Muscle of arm (tissue), 12 donors: ENCODE results near the gene FASN. TPM values are rescaled to one million over a fixed set of nuclear protein-coding genes. Genes with fewer than 3 reads are reported as not detected.
A peak's percentile ranks its signal among the peaks of the same experiment; 100 is the strongest.

Experiments
- DNase-seq: peaks from one replicate; pipeline ENCODE4 v3.0.0-alpha.2; 2013
- polyA plus RNA-seq, 12 donors: library from polyadenylated mRNA; unstranded; fragments of 120-200 nt; gene quantifications; one replicate each; pipeline ENCODE4 v1.2.1, GENCODE V29; 2013; ENCODE audit not compliant: insufficient read length in 12 of 12

Gene FASN
- polyA plus RNA-seq, 12 donors: 15.7 to 62.2 (median 24.1) TPM; not detected in 1

DNA sequence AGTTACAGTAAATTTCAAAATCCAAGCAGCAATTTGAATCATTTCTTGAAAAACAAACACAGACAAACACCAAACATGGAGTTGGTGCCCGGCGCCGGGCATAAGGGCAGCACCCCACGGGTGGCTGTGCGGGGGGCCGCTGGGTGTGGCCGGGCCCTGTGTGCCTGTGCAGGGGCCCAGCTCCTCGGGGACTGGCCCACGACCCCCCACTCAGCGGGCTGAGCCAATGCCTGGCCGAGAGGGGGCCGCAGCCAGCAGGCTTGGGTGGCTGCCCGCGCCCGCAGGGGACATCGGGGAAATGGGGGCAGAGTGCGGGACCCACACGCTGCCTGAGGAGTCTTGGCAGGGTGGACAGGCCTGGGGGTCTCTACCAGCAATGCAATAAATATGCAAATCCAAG lies 19.6 kb downstream of the FASN start:
- DNase-seq: no peak

DNA sequence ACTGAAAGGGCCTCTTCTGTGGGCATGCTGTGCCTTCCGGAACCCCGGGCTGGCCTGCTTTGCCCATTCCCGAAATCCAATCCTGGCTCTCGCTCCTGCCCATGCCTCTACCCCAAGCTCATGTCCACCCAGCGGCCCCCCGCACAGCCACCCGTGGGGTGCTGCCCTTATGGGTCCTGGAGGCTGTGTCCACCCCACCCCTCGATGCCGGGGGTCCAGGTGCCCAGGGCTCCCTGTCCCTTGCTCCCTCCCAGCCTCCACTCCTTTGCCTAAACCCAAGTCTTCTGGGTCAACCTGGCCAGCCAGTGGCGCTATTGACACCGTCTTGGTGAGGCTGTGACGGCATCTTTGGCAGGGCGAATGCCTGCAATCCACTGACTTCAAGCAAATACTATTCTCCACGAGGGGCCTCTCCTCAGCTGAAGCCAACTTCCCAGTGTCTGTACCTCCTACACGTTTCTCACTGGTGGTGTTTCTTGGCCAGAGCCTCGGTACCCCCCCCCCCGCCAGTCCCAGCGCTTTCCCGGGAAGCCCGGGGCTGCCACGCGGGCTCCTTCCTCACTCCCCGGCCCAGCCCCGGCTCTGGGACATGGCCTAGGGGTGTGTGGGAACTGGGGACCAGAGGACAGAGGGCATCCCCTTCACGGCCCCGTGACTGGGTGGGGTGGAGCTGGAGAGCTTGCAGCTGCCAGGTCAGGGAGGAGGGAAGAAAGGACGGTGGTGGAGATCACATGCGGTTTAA lies 20.2 kb downstream of the FASN start:
- DNase-seq: peak; percentile 66

DNA sequence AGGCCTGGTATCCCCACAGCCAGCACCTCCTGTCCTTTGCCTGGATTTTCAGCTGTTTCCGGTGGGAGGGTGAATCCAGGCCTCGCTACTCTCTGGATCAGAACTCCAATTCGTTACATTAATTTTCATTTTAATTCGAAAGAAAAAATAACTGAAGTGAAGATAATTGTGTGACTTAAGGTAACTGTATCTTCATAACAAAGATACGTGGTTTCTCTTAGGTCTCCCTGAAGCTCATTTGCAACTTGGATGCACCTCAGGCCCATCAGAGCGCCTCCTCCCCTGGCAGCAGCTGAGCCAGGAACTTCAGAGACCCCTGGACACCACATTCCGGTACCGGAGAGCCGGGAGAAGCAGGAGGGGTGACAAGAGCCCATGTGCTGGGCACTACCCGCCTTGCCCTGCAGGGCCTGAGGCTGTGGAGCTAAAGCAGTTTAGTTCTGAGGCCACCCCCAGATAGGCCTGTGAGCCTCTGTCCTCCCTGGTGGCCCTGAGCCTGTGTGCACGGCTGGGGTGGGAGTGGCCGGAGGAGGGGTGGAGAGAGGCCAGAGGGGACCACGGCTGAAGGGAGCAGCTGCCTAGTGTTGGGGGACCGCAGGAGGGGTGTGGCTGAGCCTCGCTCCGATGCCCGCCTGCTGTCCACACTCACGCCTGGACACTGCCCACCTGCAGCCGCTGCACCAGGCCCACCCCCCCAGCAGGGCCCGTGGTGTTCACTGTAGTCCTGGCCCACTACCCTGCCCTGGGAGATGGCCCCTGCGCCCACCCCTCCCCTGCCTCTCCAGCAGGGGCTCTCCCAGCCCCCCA lies 21.0 kb downstream of the FASN start:
- no peak for DNase-seq

DNA sequence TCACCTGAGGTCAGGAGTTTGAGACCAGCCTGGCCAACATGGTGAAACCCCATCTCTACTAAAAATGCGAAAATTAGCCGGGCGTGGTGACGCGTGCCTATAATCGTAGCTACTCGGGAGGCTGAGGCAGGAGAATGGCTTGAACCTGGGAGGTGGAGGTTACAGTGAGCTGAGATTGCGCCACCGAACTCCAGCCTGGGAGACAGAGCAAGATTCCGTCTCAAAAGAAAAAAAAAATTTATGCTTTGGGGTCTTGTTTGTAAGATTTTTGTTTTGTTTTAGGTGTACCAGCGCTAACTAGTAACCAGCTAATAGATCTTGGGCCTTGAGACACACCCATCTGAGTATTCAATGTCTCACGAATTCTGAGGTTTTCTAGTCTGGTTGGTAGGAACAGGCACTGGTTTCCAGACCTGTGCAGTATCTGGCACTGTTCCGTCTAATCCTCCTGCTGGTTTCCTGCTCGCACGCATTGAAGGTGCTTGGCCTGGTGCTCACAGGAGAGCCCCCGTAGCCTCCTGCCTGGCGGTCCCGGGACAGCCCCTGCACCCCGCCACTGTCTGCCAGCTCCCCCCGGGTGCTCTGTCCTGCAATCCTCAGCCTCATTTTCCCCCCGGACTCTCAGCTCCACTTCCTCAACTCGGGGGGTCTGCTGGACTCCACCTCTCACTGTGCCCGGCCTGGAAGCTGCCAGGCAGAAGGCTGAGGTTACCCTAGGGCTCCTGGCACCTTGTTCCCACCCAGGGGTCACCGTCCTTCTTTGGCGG lies 21.8 kb downstream of the FASN start:
- no peak for DNase-seq

DNA sequence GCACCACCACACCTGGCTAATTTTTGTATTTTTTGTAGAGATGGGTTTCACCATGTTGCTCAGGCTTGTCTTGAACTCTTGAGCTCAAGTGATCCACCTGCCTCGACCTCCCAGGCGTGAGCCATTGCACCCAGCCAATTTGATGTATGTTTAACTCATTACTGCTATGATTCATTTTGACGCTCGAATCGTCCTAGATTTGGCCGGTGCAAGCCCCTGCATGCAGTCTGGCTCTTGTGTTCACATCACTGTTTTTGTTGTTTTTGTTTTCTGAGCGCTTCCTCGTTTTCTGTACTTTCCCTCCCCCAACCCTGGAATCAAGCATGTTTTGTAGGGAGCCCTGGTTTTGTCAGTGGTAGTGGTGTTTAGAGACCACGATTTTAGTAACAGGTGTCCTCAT lies 24.6 kb downstream of the FASN start:
- no peak for DNase-seq

DNA sequence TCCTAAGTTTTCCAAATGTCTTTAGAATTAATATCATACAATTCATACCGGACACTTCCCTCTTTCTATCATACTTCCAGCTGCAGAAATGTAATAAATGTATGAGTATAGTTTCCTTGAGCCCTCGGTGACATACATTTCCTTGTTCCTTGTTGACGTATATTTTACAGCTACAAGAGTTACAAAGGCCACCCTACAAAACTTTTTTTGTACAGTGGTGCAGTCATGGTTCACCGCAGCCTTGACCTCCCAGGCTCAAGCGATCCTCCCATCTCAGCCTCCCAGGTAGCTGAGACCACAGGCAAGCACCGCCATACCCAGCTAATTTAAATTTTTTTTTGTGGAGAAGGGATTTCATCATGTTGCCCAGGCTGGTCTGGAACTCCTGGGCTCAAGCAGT lies 25.2 kb downstream of the FASN start:
- no peak for DNase-seq

DNA sequence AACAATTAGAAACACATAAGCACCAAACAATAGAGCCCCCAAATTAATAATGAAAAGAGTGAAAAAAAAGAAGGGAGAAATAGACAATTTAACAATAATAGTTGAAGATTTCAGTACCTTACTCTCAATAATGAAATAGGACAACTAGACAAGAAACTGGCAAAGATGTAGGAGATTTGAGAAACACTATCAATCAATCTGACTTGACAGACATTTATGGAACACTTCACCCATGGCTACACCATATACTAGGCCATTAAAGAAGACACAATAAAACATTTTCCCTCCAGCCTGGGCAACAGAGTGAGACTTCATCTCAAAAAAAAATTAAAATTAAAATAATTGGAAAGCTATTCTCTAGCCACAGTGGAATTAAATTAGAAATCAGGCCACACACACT lies 27.4 kb downstream of the FASN start:
- DNase-seq: no peak

DNA sequence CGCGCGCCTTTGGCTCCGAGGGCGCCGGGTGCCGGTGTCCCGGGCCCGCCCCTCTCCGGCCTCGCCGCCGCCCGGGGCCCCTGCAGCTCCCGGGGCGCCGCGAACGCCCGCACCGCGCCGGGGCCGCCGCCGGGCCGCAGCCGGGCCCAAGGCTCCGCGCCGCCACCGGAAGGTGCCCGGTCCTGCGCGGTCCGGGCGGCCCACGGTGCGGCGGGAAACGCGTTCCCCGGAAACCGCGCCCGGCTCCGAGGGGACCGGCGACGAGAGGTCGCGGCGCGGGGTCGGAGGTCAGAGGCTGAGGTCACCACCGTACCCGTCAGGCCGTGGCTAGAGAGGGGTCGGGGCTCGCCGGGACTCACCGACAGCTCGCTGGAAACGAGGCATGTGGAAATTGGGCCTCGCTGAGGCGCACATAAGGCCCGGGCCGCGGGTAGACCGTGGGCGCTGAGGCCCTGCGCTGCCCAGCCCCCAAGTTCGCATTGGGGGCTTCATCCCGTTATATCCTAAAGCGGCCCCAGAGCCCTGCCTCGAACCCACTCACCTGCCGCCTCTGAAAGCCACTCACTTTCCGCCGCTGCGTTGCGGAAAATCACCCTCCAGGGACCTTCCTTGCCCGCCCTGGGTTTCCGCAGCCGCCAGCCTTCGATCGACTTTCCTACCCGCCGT lies 32.3 kb downstream of the FASN start, which contains the start of gene DUS1L:
Gene DUS1L (minus strand): TSS at position 167 of the 666 bp plus-strand sequence. CDS start 745 bp downstream, outside the sequence.
- DNase-seq: peak; percentile 59

DNA sequence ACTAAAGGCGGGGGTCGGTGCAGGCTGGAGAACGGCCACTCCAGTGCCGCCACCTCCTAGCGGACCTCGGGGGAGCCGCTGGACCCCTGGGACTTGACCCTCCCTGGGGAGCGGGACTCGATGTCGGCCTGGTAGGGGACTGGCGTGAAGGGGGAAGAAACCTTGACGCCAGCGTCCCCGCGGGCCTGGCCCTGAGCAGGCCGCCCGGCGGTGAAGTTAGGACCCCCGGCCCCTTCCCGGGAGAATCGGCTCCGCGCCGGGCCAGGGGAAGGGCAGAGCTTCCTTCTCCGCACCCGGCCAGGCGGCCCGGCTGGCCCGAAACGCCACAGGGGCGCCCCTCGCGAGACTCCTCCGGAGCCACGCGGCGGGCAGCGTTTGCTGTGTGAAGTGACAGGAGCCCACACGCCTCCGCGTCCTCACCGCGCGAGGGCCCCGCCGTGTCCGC lies 32.8 kb downstream of the FASN start:
- no peak for DNase-seq

DNA sequence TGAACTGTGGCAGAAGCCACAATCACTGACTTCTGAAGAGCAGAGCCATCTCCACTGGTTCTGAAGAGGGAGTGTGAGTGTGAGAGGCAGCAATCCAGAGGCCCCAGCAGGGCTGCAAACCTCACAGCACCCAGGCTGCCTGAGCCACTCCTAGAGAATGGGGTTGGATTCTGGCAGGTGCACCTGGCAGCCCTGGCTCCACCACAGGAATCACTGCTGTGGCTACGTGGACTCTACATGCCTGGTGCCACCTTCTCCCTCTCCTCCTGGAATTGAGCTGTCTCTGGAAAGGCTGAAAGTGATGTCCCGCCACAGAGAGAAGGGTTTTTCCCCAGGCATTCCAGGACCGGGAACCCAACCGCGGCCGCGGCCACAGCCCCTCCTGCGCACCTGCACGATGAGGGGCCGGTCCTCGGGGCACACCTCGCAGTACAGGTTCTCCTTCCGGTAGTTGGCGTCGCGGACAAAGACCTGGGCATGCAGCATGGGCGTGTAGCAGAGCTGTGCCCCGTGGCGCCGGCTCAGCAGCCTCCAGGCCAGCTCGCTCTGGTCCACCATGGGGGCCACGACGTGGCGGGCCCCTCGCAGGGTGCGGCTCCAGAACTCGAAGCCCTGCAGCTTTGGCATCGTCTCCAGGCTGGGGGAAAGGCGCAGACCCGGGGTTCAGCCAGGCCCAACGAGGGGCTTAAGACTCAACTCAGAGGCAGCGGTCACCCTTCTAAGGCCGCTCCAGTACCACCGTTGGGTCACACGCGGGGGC lies 33.4 kb downstream of the FASN start:
- DNase-seq: no peak

DNA sequence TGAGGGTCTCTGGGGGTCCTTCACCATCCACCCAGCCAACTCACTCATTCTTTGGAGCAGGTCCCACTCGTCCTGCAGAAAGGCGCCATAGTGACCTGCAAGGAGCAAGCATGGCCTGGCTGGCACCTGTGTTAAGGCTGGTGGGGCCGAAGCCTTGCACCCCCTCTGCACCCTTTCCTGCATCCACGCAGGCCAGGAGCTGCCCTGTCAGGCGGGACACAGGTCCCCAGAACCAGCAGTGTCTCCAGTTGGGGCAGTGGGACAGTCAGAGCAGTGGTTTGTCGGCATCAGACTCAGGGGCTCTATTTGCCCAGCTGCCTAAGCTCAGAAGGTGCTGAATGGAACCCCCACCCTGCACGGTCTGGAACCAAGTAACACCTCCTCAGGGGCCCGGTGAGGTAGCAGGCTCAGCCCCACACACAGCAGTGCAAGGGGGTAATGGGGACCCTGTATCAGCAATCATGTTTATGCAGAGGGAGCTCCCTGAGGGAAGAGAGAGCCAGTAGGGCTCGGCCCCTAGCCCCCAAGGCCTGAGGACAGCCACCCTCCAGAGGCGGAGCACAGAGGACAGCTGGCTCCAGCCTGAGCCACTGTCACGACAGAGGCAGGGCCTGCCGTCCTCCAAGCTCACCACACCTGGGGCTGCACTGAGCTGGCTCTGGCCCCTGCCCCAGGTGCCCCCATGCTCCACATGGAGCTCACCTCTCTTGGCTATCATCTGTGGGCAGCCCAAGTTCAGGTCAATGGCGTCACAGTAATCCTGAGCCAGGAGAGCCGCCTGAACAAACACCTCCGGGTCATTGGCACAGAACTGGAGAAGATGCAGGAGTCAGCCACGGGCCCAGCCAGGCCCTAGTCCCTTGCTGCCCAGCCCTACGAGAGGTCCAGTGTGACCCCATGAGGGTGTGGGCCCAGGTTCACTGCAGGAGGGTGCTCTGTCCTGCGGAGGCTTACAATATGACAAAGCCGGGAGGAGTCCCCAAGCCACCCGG lies 34.3 kb downstream of the FASN start:
- no peak for DNase-seq

DNA sequence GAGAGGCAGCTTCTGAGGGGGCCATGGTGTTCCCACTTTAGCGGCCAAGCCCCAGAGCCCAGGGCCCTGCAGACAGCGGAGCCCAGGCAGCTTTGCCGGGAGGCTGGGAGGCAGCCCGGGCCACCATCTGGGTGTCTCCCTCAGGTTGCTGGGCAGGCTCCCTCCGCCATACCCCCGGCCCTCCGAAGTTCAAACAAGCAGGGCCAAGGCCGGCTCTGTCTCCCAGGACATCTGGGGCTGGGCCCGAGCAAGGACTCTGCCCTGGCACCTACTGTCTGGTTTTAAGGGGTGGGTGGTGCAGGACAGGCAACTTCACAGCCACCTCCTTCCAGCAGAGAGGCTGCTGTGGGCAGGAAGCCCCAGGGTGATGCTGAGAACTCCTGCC lies 35.1 kb downstream of the FASN start:
- no peak for DNase-seq

DNA sequence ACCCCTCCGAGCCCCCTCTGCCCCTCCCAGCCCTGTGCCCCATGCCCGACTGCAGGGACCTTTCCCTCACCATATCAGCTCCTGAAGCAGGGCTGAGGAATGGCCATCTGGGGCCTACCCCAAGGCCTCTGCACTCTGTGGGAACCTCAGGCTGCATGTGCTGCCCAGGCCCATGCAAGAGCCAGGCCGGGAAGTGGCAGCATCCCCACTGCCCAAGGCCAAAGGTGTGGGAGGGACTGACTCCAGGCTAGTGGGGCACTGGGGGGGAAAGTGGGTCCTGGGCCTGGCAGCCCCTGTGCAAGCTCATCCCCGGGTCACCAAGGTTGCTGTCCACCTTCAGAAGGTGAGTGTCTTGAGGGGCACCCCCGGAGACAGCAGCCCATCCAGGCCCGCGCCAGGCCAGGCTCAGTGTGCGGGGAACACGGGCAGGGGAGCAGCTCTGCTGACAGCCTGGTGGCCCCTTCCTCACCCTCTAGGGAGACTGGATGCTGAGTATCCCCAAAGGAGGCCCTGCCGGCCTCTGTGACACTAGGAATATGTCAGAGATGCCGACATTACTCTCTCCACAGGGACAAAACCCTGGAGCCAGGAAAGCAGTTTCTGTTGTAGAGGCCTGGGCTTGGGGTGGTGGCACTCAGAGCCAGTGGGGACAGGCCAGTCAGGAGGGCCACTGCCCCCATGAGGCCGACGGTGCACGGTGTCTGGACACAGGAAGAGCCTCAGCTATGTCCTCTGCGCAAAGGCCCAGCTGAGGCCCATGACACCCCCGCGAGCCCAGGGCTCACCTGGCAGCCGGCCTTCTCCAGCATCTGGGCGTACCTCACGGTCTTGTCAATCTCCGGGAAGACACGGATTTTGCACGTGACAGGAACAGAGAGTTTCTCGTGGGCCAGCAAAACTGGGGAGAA lies 35.7 kb downstream of the FASN start:
- no peak for DNase-seq

DNA sequence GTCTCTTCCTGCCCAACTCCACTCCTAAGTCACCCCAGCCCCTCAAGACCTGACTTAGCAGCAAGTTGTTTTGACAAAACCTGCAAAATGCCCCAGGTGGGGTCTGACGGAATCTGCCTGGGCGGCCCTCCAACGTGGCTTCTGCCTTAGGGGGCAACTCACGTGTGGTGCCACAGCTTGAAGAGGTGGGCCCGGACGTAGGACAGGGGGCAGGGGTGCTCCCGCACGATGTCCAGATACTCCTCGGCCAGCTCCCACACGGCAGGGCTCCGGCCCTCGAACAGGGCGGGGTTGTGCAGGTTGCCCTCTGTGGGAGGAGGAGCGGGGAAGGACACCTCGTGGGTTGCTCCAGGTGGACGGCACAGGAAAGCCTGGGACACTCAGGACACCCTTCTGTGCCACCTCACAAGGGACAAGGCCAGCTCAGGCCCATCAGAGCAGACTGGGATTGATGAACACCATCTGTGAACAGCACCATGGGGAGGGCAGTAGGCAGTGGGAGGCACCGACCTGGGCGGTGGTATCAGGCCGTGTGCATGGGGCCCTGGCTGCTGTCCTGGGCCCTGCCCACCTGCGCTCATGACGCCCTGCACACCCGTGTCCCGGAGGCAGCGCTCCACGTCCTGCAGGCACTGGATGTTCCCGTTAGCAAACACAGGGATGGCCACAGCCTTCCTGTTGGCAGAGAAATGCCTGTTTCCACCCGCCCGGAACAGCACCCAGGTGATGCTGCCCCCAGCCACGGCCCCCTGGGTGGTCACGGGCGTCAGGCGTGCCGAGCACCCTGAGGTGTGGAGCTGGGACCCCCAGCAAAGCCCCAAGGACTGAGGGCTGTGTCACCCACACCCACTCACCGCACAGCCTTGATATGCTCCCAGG lies 36.8 kb downstream of the FASN start:
- DNase-seq: no peak

DNA sequence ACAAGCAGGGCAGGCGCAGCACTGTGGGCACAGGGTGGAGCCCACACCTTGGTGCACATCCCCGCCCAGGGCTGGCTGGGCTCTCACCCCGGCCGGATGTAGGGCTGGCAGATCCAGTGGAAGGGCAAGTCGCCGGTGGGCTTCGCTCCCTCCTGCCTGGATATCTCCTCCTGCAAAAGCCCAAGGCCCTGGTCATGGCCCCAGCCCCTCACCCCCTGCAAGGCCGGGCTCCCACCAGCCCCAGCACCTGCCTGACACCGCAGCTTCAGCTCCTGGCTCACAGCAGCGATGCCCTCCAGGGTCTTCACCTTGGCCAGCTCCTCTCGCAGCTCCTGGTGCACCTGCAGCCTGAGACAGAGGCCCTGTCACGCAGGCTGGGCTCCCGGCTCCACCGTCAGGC lies 37.4 kb downstream of the FASN start:
- DNase-seq: no peak

DNA sequence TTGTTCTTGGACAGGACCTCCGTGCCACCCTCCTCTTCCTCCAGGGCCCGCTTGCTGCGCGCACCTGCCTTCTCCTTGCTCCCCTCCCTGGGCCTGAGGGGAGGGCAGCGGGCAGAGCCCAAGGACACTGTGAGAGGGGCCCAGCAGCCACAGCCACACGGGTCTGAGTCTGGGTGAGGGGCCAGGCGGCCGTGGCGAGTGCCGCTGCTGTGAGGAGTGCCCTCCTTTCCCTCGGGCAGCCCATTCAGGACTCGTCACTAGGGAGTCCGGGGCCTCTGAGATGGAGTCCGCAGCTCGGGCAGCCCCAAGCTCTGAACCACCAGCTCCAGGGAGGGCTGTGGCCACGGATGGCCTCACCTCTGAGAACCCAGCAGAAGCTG lies 38.0 kb downstream of the FASN start:
- no peak for DNase-seq

DNA sequence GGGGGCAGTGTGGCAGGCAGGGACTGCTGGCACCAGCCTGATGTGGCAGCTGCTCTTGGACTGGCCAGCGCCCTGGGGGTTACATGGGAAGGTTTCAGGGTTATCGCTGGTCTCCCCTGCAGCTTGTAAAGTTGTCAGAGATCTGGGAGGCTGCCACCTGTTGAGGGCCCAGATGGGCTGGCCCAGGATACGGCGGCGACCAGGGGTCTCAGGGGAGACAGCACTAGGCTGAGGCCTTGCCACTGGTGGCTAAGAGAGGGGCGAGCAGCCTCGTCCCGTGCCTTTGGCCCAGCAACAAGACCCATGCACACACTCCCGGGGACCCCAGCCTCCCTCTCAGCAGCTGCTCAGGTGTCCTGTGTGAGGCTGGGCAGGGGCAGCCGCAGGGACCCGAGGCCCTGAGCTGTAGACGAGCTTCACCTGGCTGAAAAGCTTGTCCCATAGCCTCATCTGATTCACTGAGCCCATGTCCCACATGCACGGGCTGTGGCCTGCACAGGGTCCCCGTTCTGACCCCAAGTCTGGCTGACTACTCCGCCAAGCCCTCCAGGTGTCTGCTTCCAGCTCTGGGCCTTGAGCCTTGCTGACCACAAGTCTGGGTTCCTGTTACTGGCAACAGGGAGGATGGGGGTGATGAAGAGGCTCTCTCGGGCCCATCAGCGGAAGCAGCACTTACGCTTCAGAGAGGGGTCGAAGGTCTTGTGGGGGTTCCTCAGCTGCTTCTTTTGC lies 38.6 kb downstream of the FASN start:
- no peak for DNase-seq
